ENCODE data around the gene CHRM5. TPM values are rescaled to one million over a fixed set of nuclear protein-coding genes. Genes with fewer than 3 reads are reported as not detected.

Gene CHRM5
- total and polyA plus RNA-seq, 2 of the 8 experiments (the other 6 are each of a cell fraction or from before 2014, with no cell fraction given): not detected

GRCh38 chr15:33955945-33956344 is 12.4 kb upstream of the CHRM5 start:
- H4K91ac ChIP-seq (replicated peaks; ENCODE audit: insufficient read length, low read length): no peak overlapping the region
- H3K4me1 ChIP-seq (replicated peaks in 1 of 4; ENCODE audit: control insufficient read depth in 3 of 4, insufficient read depth in 4 of 4, low read length in 3 of 4): no peaks in the 10 kb centered on the region; a peak in 1 of 7 replicates
- no peaks in the 10 kb centered on the region for H3K36me3 ChIP-seq (ENCODE audit: control insufficient read depth in 2 of 4, insufficient read depth in 4 of 4, low read length in 3 of 4)
- H3K4ac ChIP-seq (replicated peaks; ENCODE audit: insufficient read length, low read depth, low read length): no peak overlapping the region
- DNase-seq (ENCODE audit: low read depth in 1 of 2, low spot score in 2 of 2) (no peak), FAIRE-seq (no peak)
- H3K79me2 ChIP-seq (ENCODE audit: control insufficient read depth in 1 of 2, insufficient read depth in 2 of 2, low read length in 2 of 2): no peaks in the 10 kb centered on the region
- TF ChIP-seq RAD21 (IDR thresholded peaks at IDR 0.05 in 1 of 2, conservative IDR thresholded peaks at IDR 0.05 in 1 of 2; ENCODE audit: low read depth in 2 of 2, low read length in 2 of 2) (peak; percentile 3 to 9; a peak in 2 of 4 replicates), SIX5 (IDR thresholded peaks at IDR 0.05; ENCODE audit: low read depth, low read length) (no peak)
- no peaks in the 10 kb centered on the region for H3K23me2 ChIP-seq (ENCODE audit: low read depth, low read length)
- no peaks in the 10 kb centered on the region for H4K20me1 ChIP-seq (replicated peaks in 1 of 2; ENCODE audit: control insufficient read depth in 1 of 2, insufficient read depth in 2 of 2, low read length in 2 of 2)
- H3K18ac ChIP-seq (ENCODE audit: extremely low read depth, low read length): no peak overlapping the region
- no peak overlapping the region for H4K8ac ChIP-seq (ENCODE audit: extremely low read depth, insufficient read depth, low read length)
- H3K4me3 ChIP-seq (ENCODE audit: extremely low read depth in 1 of 4, insufficient read depth in 2 of 4, low read depth in 3 of 4, low read length in 4 of 4): no peak overlapping the region
- H3K56ac ChIP-seq (replicated peaks; ENCODE audit: insufficient read length, low read depth, low read length): no peak overlapping the region
- H3K14ac ChIP-seq (ENCODE audit: insufficient read length): no peak overlapping the region
- H2BK20ac ChIP-seq (ENCODE audit: low read length): no peak overlapping the region
- H3K4me2 ChIP-seq (ENCODE audit: insufficient read depth in 1 of 2, low read depth in 2 of 2, low read length in 2 of 2): no peak overlapping the region
- no peak overlapping the region for H2BK15ac ChIP-seq (ENCODE audit: low read length)
- H3K9me3 ChIP-seq (ENCODE audit: insufficient read depth in 2 of 2, low read depth in 1 of 2, low read length in 1 of 2): no peaks in the 10 kb centered on the region
- WGBS, 2 experiments (ENCODE audit: extremely low coverage in 1 of 2, insufficient coverage in 1 of 2, insufficient read length in 1 of 2, insufficient replicate concordance in 2 of 2, low coverage in 1 of 2, low lambda C conversion rate in 2 of 2, missing lambda C conversion rate in 1 of 2): 82% methylated on average over 10 of the region's 10 CpGs; no CpG with 5 or more reads in 1 of the 2 experiments
- no peak overlapping the region for H3K27ac ChIP-seq (ENCODE audit: low read depth, low read length)
- H2AFZ ChIP-seq (ENCODE audit: low read length): no peak overlapping the region
- H4K5ac ChIP-seq (ENCODE audit: insufficient read length, low read depth, low read length): no peak overlapping the region
- H2BK12ac ChIP-seq (ENCODE audit: low read depth, low read length): no peak overlapping the region
- H2BK120ac ChIP-seq (replicated peaks; ENCODE audit: low read depth, low read length): no peak overlapping the region
- ChIA-PET POLR2A (ENCODE audit: partially characterized antibody) (no interaction called here), CTCF (ENCODE audit: partially characterized antibody) (no interaction called here)
- no peaks in the 10 kb centered on the region for H3K27me3 ChIP-seq (replicated peaks in 1 of 4; ENCODE audit: control insufficient read depth in 3 of 4, extremely low read depth in 1 of 4, insufficient read depth in 3 of 4, low read length in 3 of 4)
- H3K79me1 ChIP-seq (ENCODE audit: low read depth, low read length): no peaks in the 10 kb centered on the region
- H2AK5ac ChIP-seq (ENCODE audit: low read depth, low read length): no peak overlapping the region
- H3K9ac ChIP-seq (replicated peaks in 1 of 4; ENCODE audit: extremely low read depth in 1 of 4, low read depth in 3 of 4, low read length in 3 of 4): no peak overlapping the region
- no peak overlapping the region for H3K23ac ChIP-seq (ENCODE audit: insufficient read length)
- H2BK5ac ChIP-seq (ENCODE audit: low read depth, low read length): no peak overlapping the region
